MG63 (cell line): Measurements from ENCODE around the gene FRMD4B. TPM values are rescaled to one million over a fixed set of nuclear protein-coding genes. Genes with fewer than 3 reads are reported as not detected.

ENCODE experiments used
- DNase-seq: peaks from one replicate; pipeline ENCODE4 v3.0.0-alpha.2; 2020
- H3K27me3 ChIP-seq: fragments of 250-450 bp; sonication (Bioruptor Pico); 2 replicates; pipeline ENCODE4 v1.5.1; 2020; ENCODE audit warnings: mild to moderate bottlenecking, moderate library complexity
- H3K36me3 ChIP-seq: fragments of 250-450 bp; sonication (Bioruptor Pico); 2 replicates; pipeline ENCODE4 v1.5.1; 2020; ENCODE audit warnings: mild to moderate bottlenecking, moderate library complexity
- H3K4me3 ChIP-seq: fragments of 250-450 bp; sonication (Bioruptor Pico); 2 replicates; pipeline ENCODE4 v1.5.1; 2020; ENCODE audit warnings: mild to moderate bottlenecking, moderate library complexity
- H3K9me3 ChIP-seq: fragments of 250-450 bp; sonication (Bioruptor Pico); 2 replicates; pipeline ENCODE4 v1.5.1; 2020; ENCODE audit warnings: mild to moderate bottlenecking, moderate library complexity
- total RNA-seq: library from RNA; depleted of rRNA; stranded (reverse); fragments of >200 nt; shearing (Covaris generic); gene quantifications from 2 replicates; pipeline ENCODE4 v1.2.3, GENCODE V29; 2014; ENCODE audit warnings: low replicate concordance

Gene FRMD4B
- total RNA-seq, 1 experiment from 2014 or later, result 5.1 TPM

GRCh38 chr3:69378112-69378802, 7.6 kb downstream of the FRMD4B start:
- Histone ChIP-seq H3K9me3 (no peaks in the 10 kb centered on the region), H3K36me3 (no peaks in the 10 kb centered on the region)
- DNase-seq, result no peak

DNA sequence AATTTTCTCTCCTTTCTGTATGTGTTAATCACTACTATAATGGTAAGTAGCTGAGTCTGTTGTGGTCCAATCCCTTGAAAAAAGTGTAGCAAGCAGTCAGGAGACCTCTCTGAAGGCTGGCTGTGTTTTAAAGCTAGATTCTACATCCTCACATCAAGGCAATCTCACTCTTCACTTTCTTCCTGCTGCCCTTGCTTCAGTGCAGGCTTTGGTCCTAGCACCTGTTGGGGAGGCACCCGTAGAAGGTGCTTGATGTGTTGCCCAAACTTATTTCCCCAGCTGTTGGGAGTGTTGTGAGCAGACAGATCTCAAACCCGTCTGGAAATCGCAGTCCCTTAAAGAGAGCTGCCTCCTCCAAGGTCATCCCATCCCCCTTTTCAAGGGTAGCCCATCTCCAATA, 8.6 kb downstream of the FRMD4B start:
- DNase-seq, result no peak
- Histone ChIP-seq H3K4me3 (no peak overlapping the region), H3K36me3 (no peaks in the 10 kb centered on the region), H3K9me3 (no peaks in the 10 kb centered on the region), H3K27me3 (no peaks in the 10 kb centered on the region)

More at GRCh38 chr3:69378112-69378802, 7.6 kb downstream of the FRMD4B start:
- Histone ChIP-seq H3K4me3 (no peak overlapping the region), H3K27me3 (no peaks in the 10 kb centered on the region)

DNA sequence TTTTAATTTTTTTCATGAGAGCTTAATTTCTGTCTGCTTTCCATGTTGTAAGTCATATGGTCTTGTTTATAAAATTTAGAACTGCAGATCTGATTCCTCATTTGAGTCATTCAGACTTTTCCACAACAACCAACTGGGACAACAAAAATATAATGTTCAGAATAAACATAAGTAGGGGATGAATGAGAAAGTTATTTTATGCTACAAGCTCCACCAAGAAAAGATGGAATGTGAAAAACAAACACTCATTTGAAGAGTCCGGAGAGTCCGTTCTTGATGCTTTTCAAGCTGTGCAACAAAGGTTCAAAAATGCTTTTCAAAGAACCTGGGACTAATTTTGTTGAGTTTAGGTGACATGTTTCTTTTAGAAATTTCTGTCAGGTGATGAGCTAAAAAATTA, 9.2 kb downstream of the FRMD4B start:
- Histone ChIP-seq H3K36me3 (no peaks in the 10 kb centered on the region), H3K9me3 (no peaks in the 10 kb centered on the region), H3K27me3 (no peaks in the 10 kb centered on the region), H3K4me3 (no peak overlapping the region)
- no peak for DNase-seq

DNA sequence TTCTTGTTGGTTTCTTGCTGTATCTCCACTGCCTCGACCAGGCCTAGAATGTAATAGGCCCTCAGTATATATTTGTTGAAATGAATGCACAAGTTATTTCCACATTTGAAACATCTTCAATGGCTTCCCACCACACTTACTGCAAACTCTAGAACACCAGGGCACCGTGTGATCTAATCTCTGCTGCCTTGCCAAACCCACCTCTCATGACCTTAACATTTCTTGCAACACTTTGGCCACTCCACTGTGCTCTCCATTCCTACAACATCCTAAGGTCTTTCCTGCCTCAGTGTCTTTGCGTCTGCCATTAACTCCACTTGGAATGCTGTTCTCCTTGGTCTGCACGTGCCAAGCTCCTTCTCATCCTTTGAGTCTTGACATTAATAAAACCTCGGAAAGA, 14.1 kb downstream of the FRMD4B start:
- H3K27me3 ChIP-seq, result no peaks in the 10 kb centered on the region
- no peaks in the 10 kb centered on the region for H3K36me3 ChIP-seq
- no peaks in the 10 kb centered on the region for H3K9me3 ChIP-seq
- H3K4me3 ChIP-seq, result no peak overlapping the region
- DNase-seq, result no peak

DNA sequence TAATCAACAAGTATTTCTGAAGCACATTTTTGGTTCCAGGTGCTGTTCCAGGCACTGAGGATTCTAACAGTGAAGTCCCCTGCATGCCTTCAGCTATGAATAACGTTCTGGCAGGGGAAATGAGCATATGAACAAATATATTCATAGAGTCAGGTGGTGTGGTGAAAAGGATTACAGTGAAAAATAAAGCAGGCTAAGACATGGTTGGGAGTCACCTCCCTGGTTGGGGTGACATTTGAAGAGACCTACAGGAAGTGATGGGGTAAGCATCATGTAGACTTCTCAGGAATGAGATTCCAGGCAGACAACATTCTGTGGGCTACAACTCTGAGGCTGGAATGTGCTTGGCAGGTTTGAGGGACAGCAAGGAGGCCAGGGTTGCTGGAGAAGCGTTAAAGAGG, 15.0 kb downstream of the FRMD4B start:
- H3K9me3 ChIP-seq, result no peaks in the 10 kb centered on the region
- peak; percentile 17 for DNase-seq
- no peaks in the 10 kb centered on the region for H3K36me3 ChIP-seq
- no peaks in the 10 kb centered on the region for H3K27me3 ChIP-seq
- H3K4me3 ChIP-seq, result no peak overlapping the region

DNA sequence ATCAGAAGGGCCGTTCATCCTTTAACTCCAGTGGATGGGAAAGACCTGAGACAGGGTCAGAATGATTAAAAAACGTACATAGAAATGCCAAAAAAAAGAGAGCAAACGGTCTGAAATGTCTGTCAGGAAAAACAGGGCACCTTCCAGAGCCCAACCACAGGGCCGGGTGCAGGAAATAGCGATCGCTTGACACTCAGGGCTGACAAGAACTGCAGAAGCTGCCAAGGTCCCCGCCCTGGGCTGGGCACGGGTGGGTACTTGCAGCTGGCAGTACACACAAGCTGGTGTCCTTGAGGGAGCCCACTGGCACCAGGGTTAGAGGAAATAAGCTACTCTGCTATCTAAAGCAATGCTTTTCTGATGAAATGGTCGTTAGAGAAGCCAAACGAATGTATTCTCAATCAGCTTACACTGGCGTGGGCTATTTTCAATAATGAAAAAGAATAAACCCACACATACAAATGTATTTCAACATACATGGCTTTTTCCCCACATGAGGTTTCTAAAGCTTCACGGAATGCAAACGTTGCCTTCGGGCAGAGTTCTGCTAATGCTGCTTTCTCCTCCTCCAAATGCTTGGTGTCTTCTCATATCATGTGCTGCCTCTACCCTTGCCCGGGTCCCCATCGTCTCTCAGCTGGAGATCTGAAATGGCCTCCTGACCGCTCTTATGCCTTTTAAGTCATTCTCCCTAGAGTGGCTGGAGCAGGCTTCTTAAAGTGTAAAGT, 15.6 kb downstream of the FRMD4B start:
- H3K4me3 ChIP-seq, result peak overlapping the region; percentile 8; the same call in 1 of the 2 replicates
- H3K9me3 ChIP-seq, result no peaks in the 10 kb centered on the region
- H3K27me3 ChIP-seq, result no peaks in the 10 kb centered on the region
- no peaks in the 10 kb centered on the region for H3K36me3 ChIP-seq
- peak; percentile 87 for DNase-seq

DNA sequence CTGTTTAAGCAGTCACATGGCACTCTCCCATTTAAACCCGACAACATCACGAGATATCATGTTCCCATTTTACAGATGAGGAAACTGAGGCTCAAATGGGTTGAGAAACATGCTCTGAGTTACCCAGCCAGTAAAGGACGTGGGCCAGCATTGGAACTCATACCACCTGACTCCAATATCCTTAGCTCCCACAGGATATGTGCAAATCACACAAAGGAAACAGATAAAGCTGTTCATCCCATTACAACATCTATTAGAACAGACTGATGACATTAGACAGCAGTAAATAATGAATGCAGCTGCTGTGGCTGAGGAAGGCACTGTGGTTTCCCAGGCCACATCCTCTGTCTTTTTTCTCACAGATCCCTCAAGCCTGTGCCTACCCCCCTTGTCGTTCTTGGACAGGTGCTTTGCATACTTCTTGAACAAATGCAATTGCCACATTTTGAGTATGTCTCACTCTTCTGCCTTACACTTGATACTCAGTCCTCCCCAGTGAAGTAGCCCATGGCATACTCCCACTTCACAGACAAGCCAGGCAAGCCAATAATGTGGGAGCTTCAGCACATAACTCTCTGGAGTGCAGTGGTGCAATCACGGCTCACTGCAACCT, 17.7 kb downstream of the FRMD4B start:
- no peaks in the 10 kb centered on the region for H3K36me3 ChIP-seq
- no peak for DNase-seq
- no peaks in the 10 kb centered on the region for H3K27me3 ChIP-seq
- no peak overlapping the region for H3K4me3 ChIP-seq
- H3K9me3 ChIP-seq, result no peaks in the 10 kb centered on the region

DNA sequence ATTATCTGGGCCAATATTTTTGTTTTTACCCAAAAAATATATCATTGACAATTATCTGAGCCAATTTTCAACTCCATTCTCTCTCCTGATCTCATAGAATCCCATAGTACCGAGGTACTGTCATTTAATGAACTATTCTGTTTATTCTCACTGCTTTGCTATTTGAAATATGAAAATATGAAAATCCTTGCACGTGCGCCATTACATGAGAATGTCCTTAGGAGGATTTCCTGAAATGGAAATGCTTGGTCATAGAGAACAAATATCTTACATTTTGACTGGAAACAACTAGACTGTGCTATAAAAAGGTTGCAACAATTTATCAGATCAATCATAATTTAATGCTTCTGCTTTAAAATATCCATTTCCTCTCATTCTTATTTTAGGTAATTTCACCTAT, 18.3 kb downstream of the FRMD4B start:
- H3K36me3 ChIP-seq, result no peaks in the 10 kb centered on the region
- no peaks in the 10 kb centered on the region for H3K27me3 ChIP-seq
- H3K4me3 ChIP-seq, result no peak overlapping the region

DNA sequence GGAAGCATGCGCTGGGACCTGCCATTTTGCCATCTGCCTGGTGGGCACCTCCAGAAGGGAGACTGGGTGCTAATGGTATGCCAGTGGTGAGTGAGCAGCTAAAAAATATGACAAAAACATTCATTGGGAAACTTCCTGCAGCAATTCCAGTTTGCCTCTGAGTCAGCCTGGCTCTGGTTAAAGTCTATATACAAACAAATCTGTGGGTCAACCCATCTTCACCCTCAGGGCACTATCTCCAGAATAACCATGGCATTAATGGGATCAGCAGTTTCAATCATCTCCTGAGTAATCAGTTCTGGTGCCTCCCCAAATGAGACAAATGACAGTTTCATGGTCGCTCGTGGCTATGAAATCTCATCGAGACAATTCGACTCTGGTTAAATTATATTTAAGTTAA, 21.5 kb downstream of the FRMD4B start:
- Histone ChIP-seq H3K4me3 (no peak overlapping the region), H3K36me3 (no peaks in the 10 kb centered on the region), H3K27me3 (no peaks in the 10 kb centered on the region), H3K9me3 (no peaks in the 10 kb centered on the region)
- DNase-seq, result peak; percentile 67

More for the DNA sequence above, 18.3 kb downstream of the FRMD4B start:
- no peaks in the 10 kb centered on the region for H3K9me3 ChIP-seq
- no peak for DNase-seq

DNA sequence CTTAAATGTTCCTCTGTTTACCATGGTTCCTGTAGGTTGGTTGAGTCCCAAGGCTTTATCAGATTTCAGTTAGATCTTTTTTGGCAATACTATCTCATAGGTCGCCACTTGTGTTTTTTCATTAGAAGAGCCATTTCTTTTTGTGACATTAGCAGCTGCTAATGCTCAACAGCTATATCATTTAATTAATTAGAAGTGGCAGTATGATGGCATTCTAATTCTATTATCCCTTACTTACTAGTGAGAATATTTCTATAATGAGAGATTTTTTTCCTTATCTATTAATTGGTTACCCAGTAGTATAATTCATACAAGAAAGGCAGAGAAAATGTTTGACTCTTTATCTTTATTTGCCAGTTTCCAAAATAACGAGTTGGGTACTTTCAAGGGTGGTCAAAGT, 25.2 kb downstream of the FRMD4B start:
- Histone ChIP-seq H3K9me3 (no peaks in the 10 kb centered on the region), H3K4me3 (no peak overlapping the region), H3K27me3 (no peaks in the 10 kb centered on the region), H3K36me3 (no peaks in the 10 kb centered on the region)
- no peak for DNase-seq

GRCh38 chr3:69359916-69360315, 26.0 kb downstream of the FRMD4B start:
- DNase-seq, result no peak
- Histone ChIP-seq H3K9me3 (no peaks in the 10 kb centered on the region), H3K36me3 (no peaks in the 10 kb centered on the region), H3K4me3 (no peak overlapping the region), H3K27me3 (no peaks in the 10 kb centered on the region)

DNA sequence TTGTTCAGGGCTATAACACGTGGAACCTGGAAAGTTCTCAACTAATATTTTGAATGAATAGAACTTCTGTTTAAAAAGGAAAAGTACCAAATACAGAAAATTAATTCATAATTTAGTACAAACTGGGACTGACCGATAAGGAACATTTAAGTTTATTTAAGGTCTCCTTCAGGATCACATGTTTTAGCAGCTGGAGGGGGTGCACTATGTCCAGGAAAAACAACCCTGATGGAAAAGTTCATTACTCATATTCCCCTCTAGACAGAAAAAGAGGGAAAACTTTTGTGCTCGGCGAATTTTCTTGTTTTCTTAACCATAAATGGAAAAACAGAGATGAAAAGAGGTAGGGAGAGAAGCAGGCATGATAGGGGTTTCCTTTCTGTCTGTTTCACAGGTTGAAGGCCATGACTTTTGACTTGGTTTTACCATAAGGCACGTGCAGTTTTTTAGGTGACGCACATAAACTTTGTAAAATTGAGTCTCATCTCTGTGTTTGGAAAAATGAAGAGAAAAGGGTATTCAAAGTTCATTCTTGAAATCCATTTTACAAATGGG, 26.5 kb downstream of the FRMD4B start:
- Histone ChIP-seq H3K36me3 (no peaks in the 10 kb centered on the region), H3K9me3 (no peaks in the 10 kb centered on the region), H3K27me3 (no peaks in the 10 kb centered on the region), H3K4me3 (no peak overlapping the region)
- no peak for DNase-seq

DNA sequence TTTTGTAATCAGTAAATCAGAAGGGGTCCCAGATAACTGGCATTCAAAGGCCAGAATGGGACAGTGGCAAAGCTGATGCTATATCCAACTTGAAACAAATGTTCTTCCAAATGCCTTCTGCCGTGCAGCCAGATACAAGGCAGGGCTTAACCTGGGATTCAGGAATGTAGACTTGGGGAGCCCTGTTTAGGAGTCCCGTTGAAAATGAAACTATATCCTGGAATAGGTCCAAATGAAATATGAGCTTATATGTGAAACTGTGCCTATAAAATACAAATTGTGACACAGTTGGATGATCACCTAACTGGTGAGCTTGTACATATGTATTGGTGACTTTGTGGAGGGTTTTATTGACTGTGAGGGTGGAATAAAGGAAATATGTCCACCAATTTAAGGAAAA, 28.7 kb downstream of the FRMD4B start:
- no peak overlapping the region for H3K4me3 ChIP-seq
- H3K27me3 ChIP-seq, result no peaks in the 10 kb centered on the region
- DNase-seq, result no peak
- H3K9me3 ChIP-seq, result no peaks in the 10 kb centered on the region
- H3K36me3 ChIP-seq, result no peaks in the 10 kb centered on the region

- Histone ChIP-seq H3K36me3 (no peaks in the 10 kb centered on the region), H3K27me3 (no peaks in the 10 kb centered on the region), H3K9me3 (no peaks in the 10 kb centered on the region), H3K4me3 (no peak overlapping the region)
- DNase-seq, result peak; percentile 16
These were observed 30.9 kb downstream of the FRMD4B start for GRCh38 chr3:69354948-69355347.

DNA sequence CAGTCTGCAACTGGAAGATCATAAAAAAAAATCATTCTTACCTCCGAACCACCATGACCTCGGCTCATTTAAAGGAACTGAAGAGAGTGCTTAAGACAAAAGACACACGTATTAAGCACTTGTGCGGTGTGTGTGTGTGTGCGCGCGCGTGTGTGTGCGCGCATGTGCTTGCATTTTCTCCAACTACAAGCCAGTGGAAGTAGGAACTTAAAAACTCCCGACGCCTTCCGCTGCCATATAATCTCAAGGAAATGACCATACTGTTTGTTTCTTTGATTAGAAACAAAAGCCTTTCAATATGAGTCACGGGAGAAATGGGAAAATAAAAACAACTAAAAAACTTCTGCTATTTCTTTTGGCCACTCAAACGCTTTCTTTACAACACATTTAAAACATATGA, 32.4 kb downstream of the FRMD4B start:
- Histone ChIP-seq H3K9me3 (no peaks in the 10 kb centered on the region), H3K4me3 (no peak overlapping the region), H3K27me3 (no peaks in the 10 kb centered on the region), H3K36me3 (no peaks in the 10 kb centered on the region)
- no peak for DNase-seq

DNA sequence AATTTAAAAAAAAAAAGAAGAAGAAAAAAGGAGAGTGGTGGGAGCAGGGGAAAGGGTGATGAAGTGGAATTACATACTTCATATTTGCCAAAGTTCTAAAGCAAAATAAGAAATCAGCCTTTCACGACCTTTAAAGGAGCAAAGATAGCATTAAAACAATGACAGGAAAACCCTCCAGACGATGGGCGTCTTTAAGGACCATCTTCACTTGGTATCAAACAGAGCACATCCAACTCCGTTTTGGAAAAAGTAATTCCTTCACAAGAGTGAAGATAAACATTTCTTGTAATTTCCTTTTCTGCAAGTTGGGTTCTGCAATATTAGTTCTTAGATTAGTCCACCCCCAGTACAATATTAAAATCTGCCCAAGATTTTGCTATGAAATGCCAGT, 32.8 kb downstream of the FRMD4B start:
- Histone ChIP-seq H3K4me3 (no peak overlapping the region), H3K9me3 (no peaks in the 10 kb centered on the region), H3K36me3 (no peaks in the 10 kb centered on the region), H3K27me3 (no peaks in the 10 kb centered on the region)
- no peak for DNase-seq

DNA sequence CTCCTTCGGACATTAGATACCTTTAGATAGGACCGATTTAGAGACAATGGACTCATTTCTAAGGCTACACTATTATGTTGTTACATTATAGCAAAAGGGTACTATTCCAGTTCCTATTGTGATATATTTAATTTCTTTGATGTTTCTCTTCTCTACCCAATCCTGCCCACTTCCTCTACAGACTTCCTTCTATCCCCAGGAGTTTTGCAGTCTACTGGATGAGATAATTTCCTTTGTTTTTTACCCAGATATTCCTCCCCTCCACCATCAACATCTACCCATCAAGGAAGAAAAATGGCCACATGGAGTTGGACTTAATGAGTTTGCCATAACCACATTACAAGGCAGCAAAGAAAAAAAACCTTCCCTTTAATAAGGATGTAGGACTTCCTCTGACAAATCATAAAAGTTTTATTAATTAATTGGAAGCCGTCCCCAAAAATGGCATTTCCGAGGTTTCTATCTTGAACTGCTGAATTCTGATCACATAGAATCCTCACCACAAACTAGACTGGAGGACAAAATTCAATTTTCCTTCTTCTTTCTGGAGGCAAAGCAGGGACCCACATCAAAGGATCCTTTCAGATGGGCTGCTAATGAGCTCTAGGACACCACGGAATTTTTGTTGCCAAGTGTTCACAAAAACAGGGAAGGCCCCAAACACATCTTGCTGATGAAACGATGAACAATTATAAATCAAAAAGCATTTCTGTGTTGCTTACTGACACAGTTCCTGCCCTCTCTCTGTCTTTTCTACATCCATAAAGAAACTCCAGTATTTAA, 33.4 kb downstream of the FRMD4B start:
- no peak for DNase-seq
- H3K4me3 ChIP-seq, result no peak overlapping the region
- H3K9me3 ChIP-seq, result no peaks in the 10 kb centered on the region
- no peaks in the 10 kb centered on the region for H3K36me3 ChIP-seq
- H3K27me3 ChIP-seq, result no peaks in the 10 kb centered on the region
